CD14-positive monocyte (primary cell): Measurements from ENCODE around the gene KCNAB1. TPM values are rescaled to one million over a fixed set of nuclear protein-coding genes. Genes with fewer than 3 reads are reported as not detected.

Source experiments
- DNase-seq, 3 donors: peaks; one replicate each; pipeline ENCODE4 v3.0.0-alpha.2; 2011 to 2022
- H2AFZ ChIP-seq: 2 replicates; pipeline ENCODE4 v1.6.0; 2012; ENCODE audit warnings: mild to moderate bottlenecking, low read depth, low read length, inconsistent platforms; ENCODE audit not compliant: insufficient read depth, poor library complexity, severe bottlenecking
- H3K27ac ChIP-seq, 2 donors: 1 replicate in 1 of 2; 2 replicates in 1 of 2; pipeline ENCODE4 v1.5.1; 2012 to 2013; ENCODE audit warnings: low read length in 2 of 2, control low read depth in 1 of 2, inconsistent platforms in 1 of 2, low read depth in 1 of 2, mild to moderate bottlenecking in 1 of 2
- H3K27me3 ChIP-seq, 2 donors: one replicate each; pipeline versions ENCODE4 v1.6.0 to v1.6.1; 2011 to 2013; ENCODE audit warnings: low read length in 2 of 2; ENCODE audit not compliant: control insufficient read depth in 2 of 2, insufficient read depth in 2 of 2
- H3K36me3 ChIP-seq, 2 donors: replicated peaks in 1 of 2; 1 replicate in 1 of 2; 2 replicates in 1 of 2; pipeline versions ENCODE4 v1.5.1 to v1.6.1; 2012 to 2013; ENCODE audit warnings: low read length in 2 of 2, control low read depth in 1 of 2, inconsistent platforms in 1 of 2, mild to moderate bottlenecking in 1 of 2; ENCODE audit not compliant: insufficient read depth in 2 of 2, control insufficient read depth in 1 of 2
- H3K4me1 ChIP-seq, 2 donors: 1 replicate in 1 of 2; 2 replicates in 1 of 2; pipeline versions ENCODE4 v1.5.1 to v1.6.1; 2012 to 2013; ENCODE audit warnings: low read length in 2 of 2, control low read depth in 1 of 2, inconsistent platforms in 1 of 2, mild to moderate bottlenecking in 1 of 2, moderate library complexity in 1 of 2; ENCODE audit not compliant: insufficient read depth in 2 of 2, control insufficient read depth in 1 of 2
- H3K4me2 ChIP-seq: replicated peaks from 2 replicates; pipeline ENCODE3; 2012; ENCODE audit warnings: low read length, moderate library complexity, mild to moderate bottlenecking; ENCODE audit not compliant: poor library complexity, severe bottlenecking; ENCODE audit errors: extremely low read depth
- H3K4me3 ChIP-seq, 3 experiments: fragments of 200-600 bp in 1 of 3; sonication (generic) in 1 of 3; replicated peaks in 1 of 3; 1 replicate in 2 of 3; 2 replicates in 1 of 3; pipeline ENCODE4 v1.5.1; 2011 to 2013; ENCODE audit warnings: low read length in 3 of 3, mild to moderate bottlenecking in 3 of 3, control low read depth in 2 of 3, low read depth in 2 of 3, inconsistent platforms in 1 of 3, moderate library complexity in 1 of 3
- H3K79me2 ChIP-seq: 2 replicates; pipeline ENCODE4 v1.6.0; 2012; ENCODE audit warnings: mild to moderate bottlenecking, control low read depth, inconsistent platforms, low read length, moderate library complexity; ENCODE audit not compliant: insufficient read depth
- H3K9ac ChIP-seq: 2 replicates; pipeline ENCODE4 v1.6.0; 2017; ENCODE audit warnings: low read length, mild to moderate bottlenecking; ENCODE audit not compliant: insufficient read depth, poor library complexity, severe bottlenecking
- H3K9me3 ChIP-seq, 2 donors: replicated peaks in 1 of 2; 1 replicate in 1 of 2; 2 replicates in 1 of 2; pipeline versions ENCODE4 v1.5.1 to v1.6.1; 2012 to 2013; ENCODE audit warnings: low read length in 2 of 2, control low read depth in 1 of 2; ENCODE audit not compliant: control insufficient read depth in 1 of 2, insufficient read depth in 1 of 2
- H4K20me1 ChIP-seq: 2 replicates; pipeline ENCODE4 v1.6.0; 2012; ENCODE audit warnings: mild to moderate bottlenecking, low read length, control low read depth, moderate library complexity; ENCODE audit not compliant: insufficient read depth
- H3K27ac Mint-ChIP-seq, 7 donors: one replicate each; pipeline ENCODE4 v1.8.0; 2020; ENCODE audit warnings: mild to moderate bottlenecking in 7 of 7, mixed read lengths in 7 of 7, moderate library complexity in 6 of 7, inconsistent platforms in 2 of 7
- H3K27me3 Mint-ChIP-seq, 3 donors: one replicate each; pipeline ENCODE4 v1.8.0; 2021 to 2022; ENCODE audit warnings: low read depth in 3 of 3, mild to moderate bottlenecking in 3 of 3, mixed read lengths in 3 of 3, moderate library complexity in 3 of 3, inconsistent platforms in 1 of 3
- H3K36me3 Mint-ChIP-seq, 2 donors: one replicate each; pipeline ENCODE4 v1.8.0; 2020; ENCODE audit warnings: mixed read lengths in 2 of 2, inconsistent platforms in 1 of 2, mild to moderate bottlenecking in 1 of 2
- H3K4me1 Mint-ChIP-seq: one replicate; pipeline ENCODE4 v1.8.0; 2020; ENCODE audit warnings: mild to moderate bottlenecking, mixed read lengths
- H3K4me3 Mint-ChIP-seq, 2 donors: one replicate each; pipeline ENCODE4 v1.8.0; 2020; ENCODE audit warnings: mild to moderate bottlenecking in 2 of 2, mixed read lengths in 2 of 2, moderate library complexity in 1 of 2
- H3K9me3 Mint-ChIP-seq, 7 donors: one replicate each; pipeline ENCODE4 v1.8.0; 2020 to 2022; ENCODE audit warnings: mixed read lengths in 7 of 7, mild to moderate bottlenecking in 6 of 7, moderate library complexity in 6 of 7, inconsistent platforms in 2 of 7
- CTCF ChIP-seq: fragments of 200-600 bp; IDR thresholded peaks from one replicate; pipeline ENCODE4 v1.8.0; 2022; ENCODE audit warnings: antibody characterized with exemption, mild to moderate bottlenecking
- WGBS: methylation state at CpG from one replicate; pipeline ENCODE4 v1.1.5; 2013; ENCODE audit warnings: missing lambda C conversion rate; ENCODE audit not compliant: insufficient coverage; 5-methylcytosine and 5-hydroxymethylcytosine counted together
- intact Hi-C, 2 donors: fragments of 100-400 bp; cut with micrococcal nuclease; formaldehyde crosslinking; loops; one replicate each; pipeline versions ENCODE4 v1.15.0 to v1.15.1; 2023
- polyA plus RNA-seq, 3 donors: library from polyadenylated mRNA; depleted of rRNA in 1 of 3; unstranded in 2 of 3; stranded (reverse) in 1 of 3; fragments of 300-500 nt in 2 of 3; fragments of >200 nt in 1 of 3; fragmentation: Illumina TruSeq in 2 of 3; gene quantifications; 1 replicate in 2 of 3; 2 replicates in 1 of 3; pipeline ENCODE4 v1.2.3, GENCODE V29; 2012 to 2021

KCNAB1 gene
- polyA plus RNA-seq, 3 donors, result 0.08 to 0.14 TPM; not detected in 1

GRCh38 chr3:156303001-156303707, 182.8 kb downstream of the KCNAB1 start:
- Histone ChIP-seq H3K9me3 (no peaks in the 10 kb centered on the region), H3K4me3 (no peak overlapping the region), H3K27ac (peak overlapping the region in 1 of 2 donors; percentile 10), H3K27me3 (no peaks in the 10 kb centered on the region), H3K36me3 (no peaks in the 10 kb centered on the region), H4K20me1 (no peaks in the 10 kb centered on the region), H3K4me1 (peaks cover 50 to 56% of the 10 kb centered on the region in 2 donors), H3K9ac (no peak overlapping the region), H2AFZ (no peak overlapping the region), H3K4me2 (no peak overlapping the region), H3K79me2 (no peaks in the 10 kb centered on the region)
- Mint-ChIP-seq H3K9me3 (peaks cover 0 to 2% (median 0%) of the 10 kb centered on the region in 7 donors), H3K27ac (peak overlapping the region in 1 of 7 donors; percentile 37), H3K4me1 (peaks cover 50% of the 10 kb centered on the region), H3K4me3 (no peak overlapping the region), H3K27me3 (peaks cover 0 to 5% (median 0%) of the 10 kb centered on the region in 3 donors), H3K36me3 (no peaks in the 10 kb centered on the region)
- no CpG with 5 or more reads among the region's 1 CpG for WGBS
- peak in 2 of 3 donors; percentile 45 to 47 for DNase-seq
- intact Hi-C loops, result no loop called here
- no peak for TF ChIP-seq CTCF

DNA sequence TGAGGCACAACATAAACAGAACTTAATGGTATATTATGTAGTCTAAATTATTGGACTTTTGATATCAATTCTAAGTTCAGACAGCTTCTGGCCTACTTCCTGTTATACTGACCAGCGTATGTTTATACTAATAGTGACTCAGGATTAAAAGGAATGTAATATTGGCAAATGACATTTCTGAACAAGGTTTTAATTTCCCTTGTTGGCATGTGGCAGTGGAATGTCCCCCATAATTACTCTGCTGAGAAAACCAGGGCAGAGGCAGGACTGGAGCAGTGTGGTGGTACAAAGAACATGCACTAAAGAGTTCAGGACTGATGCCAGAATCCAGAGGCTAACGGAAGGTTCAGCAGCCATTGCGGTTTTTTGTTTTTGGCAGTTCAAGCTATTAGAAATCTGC, 184.0 kb downstream of the KCNAB1 start:
- Histone ChIP-seq H2AFZ (no peak overlapping the region), H3K4me3 (no peak overlapping the region), H3K4me1 (peaks cover 40 to 44% of the 10 kb centered on the region in 2 donors), H3K36me3 (no peaks in the 10 kb centered on the region), H3K4me2 (no peak overlapping the region), H3K9ac (no peak overlapping the region), H3K9me3 (no peaks in the 10 kb centered on the region), H3K27ac (no peak overlapping the region), H4K20me1 (no peaks in the 10 kb centered on the region), H3K79me2 (no peaks in the 10 kb centered on the region), H3K27me3 (no peaks in the 10 kb centered on the region)
- peaks cover 42% of the 10 kb centered on the region for H3K4me1 Mint-ChIP-seq
- H3K4me3 Mint-ChIP-seq, result no peak overlapping the region
- peaks cover 0 to 2% (median 0%) of the 10 kb centered on the region in 7 donors for H3K9me3 Mint-ChIP-seq
- intact Hi-C loops, result no loop called here
- H3K36me3 Mint-ChIP-seq, result no peaks in the 10 kb centered on the region
- WGBS, result 100% methylated on average over 1 of the region's 3 CpGs
- no peak for DNase-seq
- no peak overlapping the region for H3K27ac Mint-ChIP-seq
- TF ChIP-seq CTCF, result no peak
- peaks cover 0 to 5% (median 0%) of the 10 kb centered on the region in 3 donors for H3K27me3 Mint-ChIP-seq
